Measurements from ENCODE around the gene C1QTNF6. TPM values are rescaled to one million over a fixed set of nuclear protein-coding genes. Genes with fewer than 3 reads are reported as not detected.

Gene C1QTNF6
- polyA plus RNA-seq, 2 of the 4 experiments (the other 2 are of a cell fraction): 18.6 to 24.5 TPM

GRCh38 chr22:37218771-37219411, 30.8 kb upstream of the C1QTNF6 start:
- Histone ChIP-seq H3K4me1 (no peaks in the 10 kb centered on the region), H3K4me2 (no peak overlapping the region), H3K27ac (no peak overlapping the region), H3K4me3 (no peak overlapping the region), H3K9me3 (no peaks in the 10 kb centered on the region; the same call in 2 of the 3 replicates)
- DNase-seq (ENCODE audit: low read depth in 1 of 2, low spot score in 1 of 2) (no peak), ATAC-seq (no peak), FAIRE-seq (no peak)
- POLR2A ChIA-PET: no interaction called here
- CTCF ChIA-PET: interaction anchor here (0.8 to 2.2 kb wide), 5 partner anchors 19 to 53 kb away, joined by 3 to 10 read pairs (median 5); no protein-coding TSS in a partner anchor
- no peak for TF ChIP-seq TFCP2L1 (CRISPR knock-in tag; IDR thresholded peaks at IDR 0.05)
- TF ChIP-seq KDM5A (IDR thresholded peaks at IDR 0.05): no peak
- TF ChIP-seq MAX (IDR thresholded peaks at IDR 0.05): no peak
- no peak for TF ChIP-seq NFE2L2 (conservative IDR thresholded peaks at IDR 0.05; ENCODE audit: low read length)
- TF ChIP-seq ATOH8 (CRISPR knock-in tag; IDR thresholded peaks at IDR 0.05; ENCODE audit: low read depth): no peak
- no peak for TF ChIP-seq SREBF2 (IDR thresholded peaks at IDR 0.05)
- no peak for TF ChIP-seq CBX2 (IDR thresholded peaks at IDR 0.05; ENCODE audit: borderline replicate concordance, low read depth)
- no peak for TF ChIP-seq NR3C1 (IDR thresholded peaks at IDR 0.05)
- no peak for TF ChIP-seq FOSL2 (IDR thresholded peaks at IDR 0.05)
- TF ChIP-seq FOSL2 (CRISPR knock-in tag; IDR thresholded peaks at IDR 0.05): no peak
- 42% methylated on average over 5 of the region's 7 CpGs for WGBS (ENCODE audit: missing lambda C conversion rate)

GRCh38 chr22:37218399-37218770, 30.3 kb upstream of the C1QTNF6 start:
- 38% methylated on average over 4 of the region's 6 CpGs for WGBS (ENCODE audit: missing lambda C conversion rate)

GRCh38 chr22:37215890-37216289, 27.8 kb upstream of the C1QTNF6 start:
- Histone ChIP-seq H3K4me3 (no peak overlapping the region), H3K4me2 (no peak overlapping the region), H3K9me3 (no peaks in the 10 kb centered on the region; the same call in 2 of the 3 replicates), H3K4me1 (no peaks in the 10 kb centered on the region), H3K27ac (no peak overlapping the region)
- no peak for DNase-seq (ENCODE audit: low read depth in 1 of 2, low spot score in 1 of 2)
- TF ChIP-seq HEYL (CRISPR knock-in tag; IDR thresholded peaks at IDR 0.05) (no peak), ELK1 (IDR thresholded peaks at IDR 0.05; ENCODE audit: low read depth, low read length) (no peak), CTCF (IDR thresholded peaks at IDR 0.05) (no peak), HES2 (IDR thresholded peaks at IDR 0.05) (no peak), RAD21 (conservative IDR thresholded peaks at IDR 0.05 in 1 of 2, IDR thresholded peaks at IDR 0.05 in 1 of 2) (no peak), MAX (IDR thresholded peaks at IDR 0.05) (no peak), KDM1A (IDR thresholded peaks at IDR 0.05; ENCODE audit: low read depth) (no peak), POLR2AphosphoS2 (conservative IDR thresholded peaks at IDR 0.05; ENCODE audit: low read length) (no peak), HDAC2 (IDR thresholded peaks at IDR 0.05) (no peak), HOXB13 (CRISPR knock-in tag; IDR thresholded peaks at IDR 0.05; ENCODE audit: low read depth) (no peak), ATOH8 (CRISPR knock-in tag; IDR thresholded peaks at IDR 0.05; ENCODE audit: low read depth) (no peak), FOXS1 (CRISPR knock-in tag; IDR thresholded peaks at IDR 0.05) (no peak), NPAS2 (CRISPR knock-in tag; IDR thresholded peaks at IDR 0.05; ENCODE audit: borderline replicate concordance) (no peak), JUN (IDR thresholded peaks at IDR 0.05) (no peak), PHF8 (IDR thresholded peaks at IDR 0.05; ENCODE audit: borderline replicate concordance, low read depth) (no peak), POLR2A (IDR thresholded peaks at IDR 0.05; ENCODE audit: low read length) (no peak)
- no peak for FAIRE-seq
- CTCF ChIA-PET: interaction anchor here (1.6 to 2.5 kb wide), 2 partner anchors 10 to 11 kb away, joined by 4 to 7 read pairs; no protein-coding TSS in a partner anchor
- 74% methylated on average over 9 of the region's 9 CpGs for WGBS (ENCODE audit: missing lambda C conversion rate)
- ATAC-seq: no peak
- POLR2A ChIA-PET: interaction anchor here (0.6 kb wide), 1 partner anchor 696 kb away, joined by 3 read pairs; no protein-coding TSS in a partner anchor

More at GRCh38 chr22:37218399-37218770, 30.3 kb upstream of the C1QTNF6 start:
- no peak overlapping the region for H3K4me3 ChIP-seq
- TF ChIP-seq GATA3 (IDR thresholded peaks at IDR 0.05; ENCODE audit: borderline replicate concordance): no peak
- no peak for TF ChIP-seq JUN (IDR thresholded peaks at IDR 0.05)
- TF ChIP-seq BCL3 (IDR thresholded peaks at IDR 0.05): no peak
- no peak for TF ChIP-seq ESRRA (IDR thresholded peaks at IDR 0.05; ENCODE audit: borderline replicate concordance, low read length)
- CTCF ChIA-PET: interaction anchor here (1.2 to 2.5 kb wide), 4 partner anchors 13 to 42 kb away, joined by 4 to 10 read pairs (median 6); no protein-coding TSS in a partner anchor
- DNase-seq (ENCODE audit: low read depth in 1 of 2, low spot score in 1 of 2): no peak
- no peak overlapping the region for H3K4me2 ChIP-seq
- no peaks in the 10 kb centered on the region for H3K4me1 ChIP-seq
- no peaks in the 10 kb centered on the region; the same call in 2 of the 3 replicates for H3K9me3 ChIP-seq
- no peak overlapping the region for H3K27ac ChIP-seq
- no peak for FAIRE-seq
- no peak for ATAC-seq
- POLR2A ChIA-PET: no interaction called here

Measured in A549 (cell line).